Ectodermal cell (in vitro differentiated cells): ENCODE data around the gene SAMSN1.

Experiments used
- H3K27ac ChIP-seq: 2 replicates; pipeline ENCODE4 v1.7.0; 2013; ENCODE audit warnings: mild to moderate bottlenecking, low read depth, low read length; ENCODE audit not compliant: insufficient read depth, poor library complexity, severe bottlenecking
- H3K27me3 ChIP-seq: 2 replicates; pipeline ENCODE4 v1.7.0; 2013; ENCODE audit warnings: mild to moderate bottlenecking, low read length; ENCODE audit not compliant: insufficient read depth, control insufficient read depth, poor library complexity, severe bottlenecking
- H3K36me3 ChIP-seq: one replicate; pipeline ENCODE4 v1.7.0; 2013; ENCODE audit warnings: low read length; ENCODE audit not compliant: control insufficient read depth, insufficient read depth
- H3K4me1 ChIP-seq: one replicate; pipeline ENCODE4 v1.7.0; 2013; ENCODE audit warnings: low read length; ENCODE audit not compliant: control insufficient read depth, insufficient read depth
- H3K4me3 ChIP-seq: 2 replicates; pipeline ENCODE4 v1.7.0; 2013; ENCODE audit warnings: low read depth, low read length, control low read depth; ENCODE audit not compliant: insufficient read depth
- H3K9me3 ChIP-seq: 2 replicates; pipeline ENCODE4 v1.7.0; 2013; ENCODE audit warnings: mild to moderate bottlenecking, low read length, moderate library complexity; ENCODE audit not compliant: control insufficient read depth
- WGBS, 2 experiments: methylation state at CpG; one replicate each; pipeline ENCODE4 v1.1.7; 2013; ENCODE audit warnings: missing lambda C conversion rate in 2 of 2; 5-methylcytosine and 5-hydroxymethylcytosine counted together

Gene SAMSN1

DNA sequence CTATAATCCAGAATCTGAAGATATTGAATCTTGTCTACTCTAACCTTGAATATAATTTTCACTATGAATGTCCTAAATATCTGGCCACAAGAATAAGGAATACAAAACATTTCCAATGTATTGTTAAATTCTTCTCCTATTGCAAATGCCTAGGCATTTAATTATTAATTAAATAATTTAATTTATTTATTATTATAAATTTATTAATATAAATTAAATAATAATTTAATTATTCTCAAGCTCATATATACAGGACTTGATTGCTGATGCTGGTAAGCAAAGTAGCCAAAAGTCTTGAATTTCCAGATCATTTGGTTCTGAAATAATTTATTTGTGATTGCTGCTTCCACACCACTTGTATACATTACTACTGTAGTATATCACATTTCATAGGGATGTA is 71.1 kb downstream of the SAMSN1 start:
- H3K36me3 ChIP-seq, result no peaks in the 10 kb centered on the region
- H3K27ac ChIP-seq, result no peak overlapping the region
- no peaks in the 10 kb centered on the region for H3K27me3 ChIP-seq
- H3K4me1 ChIP-seq, result no peaks in the 10 kb centered on the region
- H3K4me3 ChIP-seq, result no peak overlapping the region
- H3K9me3 ChIP-seq, result no peaks in the 10 kb centered on the region

- H3K4me1 ChIP-seq, result no peaks in the 10 kb centered on the region
- H3K4me3 ChIP-seq, result no peak overlapping the region
- no peak overlapping the region for H3K27ac ChIP-seq
- no peaks in the 10 kb centered on the region for H3K36me3 ChIP-seq
- WGBS, 2 experiments, result 69% methylated on average over 4 of the region's 4 CpGs
- H3K9me3 ChIP-seq, result no peaks in the 10 kb centered on the region
- H3K27me3 ChIP-seq, result no peaks in the 10 kb centered on the region
Observed at GRCh38 chr21:14469641-14470040, 76.5 kb downstream of the SAMSN1 start.

DNA sequence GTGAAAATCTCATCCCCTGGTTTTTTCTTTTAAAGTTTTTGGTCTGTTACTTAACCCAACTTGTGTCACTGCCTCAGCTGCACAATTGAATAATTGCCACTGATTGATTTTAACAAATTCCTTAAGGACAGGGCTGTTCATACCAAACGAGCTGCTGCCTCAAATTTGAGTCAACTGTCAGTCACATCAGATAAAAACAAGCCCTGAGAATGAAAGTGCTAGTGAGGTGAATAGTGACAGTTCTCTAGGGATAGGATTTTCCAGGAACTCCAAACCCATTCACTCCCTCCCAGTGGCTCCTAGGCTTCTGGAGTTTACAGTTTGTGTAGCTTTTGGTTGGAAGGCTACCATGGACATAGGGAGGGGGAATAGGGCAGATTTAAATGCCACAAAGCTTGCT is 79.4 kb downstream of the SAMSN1 start:
- Histone ChIP-seq H3K4me1 (no peaks in the 10 kb centered on the region), H3K27ac (no peak overlapping the region), H3K36me3 (no peaks in the 10 kb centered on the region), H3K4me3 (no peak overlapping the region), H3K9me3 (no peaks in the 10 kb centered on the region), H3K27me3 (no peaks in the 10 kb centered on the region)
- whole genome bisulfite sequencing, 2 experiments, result 43 to 80% methylated on average over 1 of the region's 1 CpG

DNA sequence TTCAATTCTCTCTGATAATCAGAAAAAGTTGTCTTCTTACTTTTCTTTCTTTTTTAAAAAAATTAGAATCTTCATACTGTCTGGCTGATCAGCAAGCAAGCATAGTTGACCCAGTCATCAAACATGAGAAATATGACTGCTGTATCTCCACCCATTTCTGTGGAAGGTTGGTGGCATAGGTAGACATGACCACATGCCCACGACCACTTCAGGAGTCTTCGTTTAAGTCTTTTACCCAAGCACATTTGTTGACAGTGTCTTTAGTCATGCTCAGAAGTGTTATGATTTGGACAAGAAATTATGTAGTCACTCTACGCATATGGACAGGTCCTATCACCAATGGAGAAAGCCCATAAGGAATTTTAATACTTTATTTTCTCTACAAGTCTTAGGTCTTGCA is 88.4 kb downstream of the SAMSN1 start:
- Histone ChIP-seq H3K27me3 (no peaks in the 10 kb centered on the region), H3K4me1 (no peaks in the 10 kb centered on the region), H3K4me3 (no peak overlapping the region), H3K36me3 (no peaks in the 10 kb centered on the region), H3K27ac (no peak overlapping the region), H3K9me3 (no peaks in the 10 kb centered on the region)
- 95 to 97% methylated on average over 3 of the region's 3 CpGs for WGBS, 2 experiments

GRCh38 chr21:14456911-14457310 is 89.2 kb downstream of the SAMSN1 start:
- 100% methylated on average over 1 of the region's 1 CpG; no CpG with 5 or more reads in 1 of the 2 experiments for WGBS, 2 experiments

GRCh38 chr21:14454016-14455009 is 91.8 kb downstream of the SAMSN1 start:
- Histone ChIP-seq H3K27me3 (no peaks in the 10 kb centered on the region), H3K9me3 (no peaks in the 10 kb centered on the region), H3K27ac (no peak overlapping the region), H3K36me3 (no peaks in the 10 kb centered on the region), H3K4me3 (no peak overlapping the region), H3K4me1 (no peaks in the 10 kb centered on the region)
- 73 to 84% methylated on average over 8 of the region's 8 CpGs for WGBS, 2 experiments

More at GRCh38 chr21:14456911-14457310, 89.2 kb downstream of the SAMSN1 start:
- H3K27me3 ChIP-seq, result no peaks in the 10 kb centered on the region
- no peak overlapping the region for H3K27ac ChIP-seq
- H3K36me3 ChIP-seq, result no peaks in the 10 kb centered on the region
- H3K9me3 ChIP-seq, result no peaks in the 10 kb centered on the region
- H3K4me3 ChIP-seq, result no peak overlapping the region
- no peaks in the 10 kb centered on the region for H3K4me1 ChIP-seq

DNA sequence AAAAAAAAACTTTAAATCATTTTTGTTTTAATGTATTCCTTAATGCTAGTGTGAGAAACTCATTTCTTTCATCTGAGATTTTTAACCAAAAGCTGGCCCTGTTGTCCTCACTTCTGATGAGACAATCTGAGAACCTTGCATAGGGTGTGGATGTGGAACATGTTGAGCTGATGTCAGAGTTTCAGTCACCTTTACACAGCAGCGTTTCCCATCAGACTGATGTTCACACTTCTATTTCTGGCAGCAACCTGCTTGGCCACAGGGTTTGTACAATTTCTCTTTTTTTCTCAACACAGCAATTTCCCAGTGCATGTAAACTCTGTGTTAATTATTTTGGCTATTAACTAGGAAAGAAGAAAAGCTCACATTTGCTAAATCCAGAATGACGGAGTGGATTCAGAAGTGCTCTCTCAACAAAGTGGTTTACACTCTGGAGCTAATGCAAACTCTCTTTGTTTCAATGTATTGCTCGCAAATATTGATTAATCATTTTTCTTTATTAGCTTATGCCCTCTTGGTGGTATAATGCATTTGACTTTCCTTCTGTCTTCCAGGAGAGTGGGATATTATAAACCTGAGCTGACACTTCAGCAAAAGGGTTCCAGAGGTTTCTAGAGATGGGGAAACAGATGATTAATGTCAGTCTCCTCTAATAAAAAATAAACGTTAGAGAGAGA is 92.6 kb downstream of the SAMSN1 start:
- Histone ChIP-seq H3K27me3 (no peaks in the 10 kb centered on the region), H3K36me3 (no peaks in the 10 kb centered on the region), H3K27ac (no peak overlapping the region), H3K4me1 (no peaks in the 10 kb centered on the region), H3K9me3 (no peaks in the 10 kb centered on the region), H3K4me3 (no peak overlapping the region)
- 90 to 94% methylated on average over 4 of the region's 4 CpGs for WGBS, 2 experiments

DNA sequence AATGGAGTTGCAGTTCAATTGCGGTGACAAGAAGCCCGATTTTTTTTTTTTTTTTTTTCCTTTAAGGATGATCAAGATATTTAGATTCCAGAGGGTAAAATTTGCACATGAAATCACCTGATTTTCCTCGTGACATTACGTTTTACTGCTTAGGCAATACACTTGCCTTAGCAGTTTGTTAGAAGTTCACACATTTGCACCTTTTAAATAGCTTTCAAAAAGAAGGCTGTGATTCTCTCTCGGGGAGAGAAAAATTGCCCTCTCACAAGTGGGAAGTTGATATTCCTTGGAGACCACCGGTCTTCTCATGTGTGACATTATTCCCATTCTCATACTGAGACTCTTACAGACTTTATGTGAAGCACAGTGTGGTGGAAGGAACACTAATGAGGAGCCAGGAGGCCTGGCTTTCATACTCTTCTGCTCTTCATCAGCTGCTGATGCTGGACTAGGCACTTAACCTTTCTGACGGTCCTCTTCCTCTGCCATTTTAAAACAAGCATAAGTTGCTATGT is 93.3 kb downstream of the SAMSN1 start:
- WGBS, 2 experiments, result 87 to 94% methylated on average over 7 of the region's 7 CpGs
- no peaks in the 10 kb centered on the region for H3K27me3 ChIP-seq
- H3K4me3 ChIP-seq, result no peak overlapping the region
- H3K27ac ChIP-seq, result no peak overlapping the region
- H3K9me3 ChIP-seq, result no peaks in the 10 kb centered on the region
- no peaks in the 10 kb centered on the region for H3K36me3 ChIP-seq
- no peaks in the 10 kb centered on the region for H3K4me1 ChIP-seq

DNA sequence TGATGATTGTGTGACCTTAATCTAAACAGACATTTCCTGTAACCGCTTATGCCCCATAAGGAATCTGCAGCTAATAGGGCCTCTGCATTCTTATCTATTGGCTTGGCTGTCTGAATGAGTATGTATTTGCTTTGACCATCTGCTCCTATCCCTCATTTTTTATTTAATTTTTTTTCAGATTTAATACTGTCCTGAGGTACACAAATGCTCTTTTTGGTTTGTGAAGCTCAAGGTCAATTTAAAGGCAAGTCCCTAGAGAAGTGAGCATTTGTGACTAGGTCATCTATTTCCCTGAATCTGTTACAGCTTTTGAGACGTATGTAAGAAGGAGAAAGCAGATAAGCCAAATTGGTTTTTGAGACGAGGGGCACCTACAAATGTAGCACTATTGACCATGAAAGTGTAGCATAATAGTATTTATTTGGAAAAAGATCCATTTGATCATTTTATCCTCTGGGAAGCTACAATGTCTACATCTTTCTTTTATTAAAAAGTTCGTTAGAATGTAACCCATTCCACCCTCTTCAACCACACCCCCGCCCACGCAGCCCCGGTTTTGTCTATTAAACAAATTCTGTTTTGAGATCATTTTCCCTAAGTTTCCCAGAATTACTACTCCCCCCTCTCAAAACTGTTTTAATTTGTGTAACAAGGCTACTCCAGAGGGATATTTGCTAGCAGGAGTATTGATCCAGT is 93.9 kb downstream of the SAMSN1 start:
- WGBS, 2 experiments, result 95 to 96% methylated on average over 7 of the region's 7 CpGs
- Histone ChIP-seq H3K36me3 (no peaks in the 10 kb centered on the region), H3K9me3 (no peaks in the 10 kb centered on the region), H3K4me3 (no peak overlapping the region), H3K4me1 (no peaks in the 10 kb centered on the region), H3K27ac (no peak overlapping the region), H3K27me3 (no peaks in the 10 kb centered on the region)

GRCh38 chr21:14451546-14451945 is 94.6 kb downstream of the SAMSN1 start:
- H3K27ac ChIP-seq, result no peak overlapping the region
- WGBS, 2 experiments, result 83 to 92% methylated on average over 2 of the region's 2 CpGs
- H3K4me1 ChIP-seq, result no peaks in the 10 kb centered on the region
- H3K27me3 ChIP-seq, result no peaks in the 10 kb centered on the region
- no peaks in the 10 kb centered on the region for H3K36me3 ChIP-seq
- H3K9me3 ChIP-seq, result no peaks in the 10 kb centered on the region
- no peak overlapping the region for H3K4me3 ChIP-seq
